Measurements from ENCODE around the gene SLC13A2. TPM values are rescaled to one million over a fixed set of nuclear protein-coding genes. Genes with fewer than 3 reads are reported as not detected.
"Not testable (repeated sequence)": the region's sequence is repeated elsewhere in the genome, so short reads cannot be mapped to it uniquely, and the experiment has no call there.

Gene SLC13A2, protein sequence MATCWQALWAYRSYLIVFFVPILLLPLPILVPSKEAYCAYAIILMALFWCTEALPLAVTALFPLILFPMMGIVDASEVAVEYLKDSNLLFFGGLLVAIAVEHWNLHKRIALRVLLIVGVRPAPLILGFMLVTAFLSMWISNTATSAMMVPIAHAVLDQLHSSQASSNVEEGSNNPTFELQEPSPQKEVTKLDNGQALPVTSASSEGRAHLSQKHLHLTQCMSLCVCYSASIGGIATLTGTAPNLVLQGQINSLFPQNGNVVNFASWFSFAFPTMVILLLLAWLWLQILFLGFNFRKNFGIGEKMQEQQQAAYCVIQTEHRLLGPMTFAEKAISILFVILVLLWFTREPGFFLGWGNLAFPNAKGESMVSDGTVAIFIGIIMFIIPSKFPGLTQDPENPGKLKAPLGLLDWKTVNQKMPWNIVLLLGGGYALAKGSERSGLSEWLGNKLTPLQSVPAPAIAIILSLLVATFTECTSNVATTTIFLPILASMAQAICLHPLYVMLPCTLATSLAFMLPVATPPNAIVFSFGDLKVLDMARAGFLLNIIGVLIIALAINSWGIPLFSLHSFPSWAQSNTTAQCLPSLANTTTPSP
- total RNA-seq, result not detected in 2 replicates

DNA sequence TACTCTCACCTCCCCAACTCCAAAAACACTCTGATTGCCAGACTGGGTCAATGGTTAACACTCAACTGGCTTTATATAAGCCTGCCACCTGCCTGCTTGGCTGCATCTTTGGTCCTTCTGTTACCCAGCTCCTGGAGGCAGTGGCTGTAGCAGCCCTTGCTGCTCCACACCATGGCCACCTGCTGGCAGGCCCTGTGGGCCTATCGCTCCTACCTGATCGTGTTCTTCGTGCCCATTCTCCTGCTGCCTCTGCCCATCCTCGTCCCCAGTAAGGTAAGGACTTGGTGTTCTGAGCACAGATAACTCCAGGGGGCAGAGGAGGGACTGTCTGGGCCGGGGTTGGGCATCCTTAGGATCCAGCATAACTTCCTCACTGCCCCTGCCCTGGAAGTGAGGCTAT lies at the start of gene SLC13A2:
Gene SLC13A2, plus strand, starts transcription at position 103 of the 400 bp plus-strand sequence. Its CDS starts 69 bp downstream, at position 172.
- no peak for DNase-seq (ENCODE audit: low read depth)
- TF ChIP-seq, protein P1, sequence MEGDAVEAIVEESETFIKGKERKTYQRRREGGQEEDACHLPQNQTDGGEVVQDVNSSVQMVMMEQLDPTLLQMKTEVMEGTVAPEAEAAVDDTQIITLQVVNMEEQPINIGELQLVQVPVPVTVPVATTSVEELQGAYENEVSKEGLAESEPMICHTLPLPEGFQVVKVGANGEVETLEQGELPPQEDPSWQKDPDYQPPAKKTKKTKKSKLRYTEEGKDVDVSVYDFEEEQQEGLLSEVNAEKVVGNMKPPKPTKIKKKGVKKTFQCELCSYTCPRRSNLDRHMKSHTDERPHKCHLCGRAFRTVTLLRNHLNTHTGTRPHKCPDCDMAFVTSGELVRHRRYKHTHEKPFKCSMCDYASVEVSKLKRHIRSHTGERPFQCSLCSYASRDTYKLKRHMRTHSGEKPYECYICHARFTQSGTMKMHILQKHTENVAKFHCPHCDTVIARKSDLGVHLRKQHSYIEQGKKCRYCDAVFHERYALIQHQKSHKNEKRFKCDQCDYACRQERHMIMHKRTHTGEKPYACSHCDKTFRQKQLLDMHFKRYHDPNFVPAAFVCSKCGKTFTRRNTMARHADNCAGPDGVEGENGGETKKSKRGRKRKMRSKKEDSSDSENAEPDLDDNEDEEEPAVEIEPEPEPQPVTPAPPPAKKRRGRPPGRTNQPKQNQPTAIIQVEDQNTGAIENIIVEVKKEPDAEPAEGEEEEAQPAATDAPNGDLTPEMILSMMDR (conservative IDR thresholded peaks at IDR 0.05; ENCODE audit: low read depth, low read length), result peak; percentile 33
- no peak within 1 kb of the TSS for H3K4me3 ChIP-seq (ENCODE audit: low read depth, low read length)

DNA sequence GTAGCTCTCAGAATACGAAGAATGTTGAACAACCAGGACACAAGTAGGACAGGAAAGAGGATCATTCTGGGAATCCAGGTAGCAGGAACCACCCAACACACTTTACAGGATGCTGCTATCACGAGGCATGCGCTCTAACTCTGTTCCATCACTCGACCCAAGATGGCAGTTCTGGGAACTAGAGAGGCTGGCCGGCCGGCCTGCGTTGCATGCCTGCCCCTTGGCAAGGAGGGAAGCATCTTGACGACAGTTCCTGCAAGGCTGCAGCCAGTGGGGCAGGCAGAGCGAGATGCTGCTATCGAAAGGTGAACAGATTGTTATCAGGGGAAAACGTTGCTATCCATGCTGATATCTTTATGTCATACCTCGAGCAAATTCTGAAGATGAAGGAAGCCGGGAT lies 48.2 kb upstream of the SLC13A2 start:
- TF ChIP-seq, protein P1 (conservative IDR thresholded peaks at IDR 0.05; ENCODE audit: low read depth, low read length), result no peak
- no peak for DNase-seq (ENCODE audit: low read depth)
- no peak overlapping the region for H3K4me3 ChIP-seq (ENCODE audit: low read depth, low read length)

DNA sequence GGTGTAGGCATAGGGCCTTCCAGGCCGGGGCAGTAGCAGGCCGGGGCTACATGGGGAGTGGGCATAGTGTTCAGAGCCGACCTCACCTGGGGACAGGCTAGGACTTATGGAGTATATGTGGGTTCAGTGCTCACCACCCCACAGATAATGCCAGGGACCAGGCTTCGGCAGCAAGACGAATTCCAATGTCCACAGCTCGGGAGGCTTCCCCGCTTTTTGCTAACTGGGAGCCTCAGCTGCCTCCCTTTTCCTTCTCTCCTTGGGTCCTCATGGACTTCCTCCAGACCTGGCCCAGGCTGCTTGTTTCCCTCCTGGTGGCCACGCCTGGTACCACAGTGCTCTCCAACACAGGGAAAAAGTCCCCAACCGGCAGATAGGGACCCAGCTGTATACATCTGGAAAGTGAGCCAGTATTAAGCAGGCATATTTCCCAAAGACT lies 47.3 kb upstream of the SLC13A2 start:
- TF ChIP-seq, protein P1 (conservative IDR thresholded peaks at IDR 0.05; ENCODE audit: low read depth, low read length), result peak; percentile 42
- no peak overlapping the region for H3K4me3 ChIP-seq (ENCODE audit: low read depth, low read length)
- DNase-seq (ENCODE audit: low read depth), result no peak

GRCh38 chr17:28427371-28427770 lies 46.1 kb upstream of the SLC13A2 start:
- DNase-seq (ENCODE audit: low read depth), result no peak
- no peak overlapping the region for H3K4me3 ChIP-seq (ENCODE audit: low read depth, low read length)
- TF ChIP-seq, protein P1 (conservative IDR thresholded peaks at IDR 0.05; ENCODE audit: low read depth, low read length), result no peak

DNA sequence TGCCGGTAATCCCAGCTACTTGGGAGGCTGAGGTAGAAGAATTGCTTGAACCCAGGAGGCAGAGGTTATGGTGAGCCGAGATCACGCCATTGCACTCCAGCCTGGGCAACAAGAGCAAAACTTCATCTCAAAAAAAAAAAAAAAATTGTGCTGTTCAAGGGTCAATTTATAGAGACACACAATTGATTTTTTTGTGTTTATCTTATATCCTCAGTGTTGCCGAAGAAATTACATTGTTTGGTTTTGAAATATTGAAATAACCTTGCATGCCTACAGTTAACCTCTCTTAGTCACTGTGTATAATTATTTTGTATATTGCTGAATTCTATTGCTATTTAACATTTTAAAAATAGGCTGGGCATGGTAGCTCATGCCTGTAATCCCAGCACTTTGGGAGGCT lies 45.5 kb upstream of the SLC13A2 start:
- DNase-seq (ENCODE audit: low read depth); H3K4me3 ChIP-seq (ENCODE audit: low read depth, low read length): not testable (repeated sequence)

- no peak overlapping the region for H3K4me3 ChIP-seq (ENCODE audit: low read depth, low read length)
Observed at GRCh38 chr17:28433721-28434120, 39.7 kb upstream of the SLC13A2 start.

DNA sequence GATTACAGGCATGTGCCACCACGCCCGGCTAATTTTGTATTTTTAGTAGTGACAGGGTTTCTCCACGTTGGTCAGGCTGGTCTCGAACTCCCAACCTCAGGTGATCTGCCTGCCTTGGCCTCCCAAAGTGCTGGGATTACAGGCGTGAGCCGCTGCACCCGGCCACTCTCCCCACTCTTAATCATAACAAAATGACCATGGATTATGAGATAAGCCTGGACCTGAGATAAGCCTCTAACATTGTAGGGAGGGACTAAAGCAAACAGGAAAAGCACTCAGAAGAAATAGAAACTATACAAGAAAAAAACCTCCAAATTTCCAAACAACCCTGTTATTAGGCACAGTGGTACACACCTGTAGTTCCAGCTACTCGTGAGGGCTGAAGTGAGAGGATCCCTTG lies 39.1 kb upstream of the SLC13A2 start:
- H3K4me3 ChIP-seq (ENCODE audit: low read depth, low read length); DNase-seq (ENCODE audit: low read depth): not testable (repeated sequence)

More at GRCh38 chr17:28433721-28434120, 39.7 kb upstream of the SLC13A2 start:
- DNase-seq (ENCODE audit: low read depth), result no peak
- TF ChIP-seq, protein P1 (conservative IDR thresholded peaks at IDR 0.05; ENCODE audit: low read depth, low read length), result no peak

All from epithelial cell of proximal tubule (primary cell).